B cell (primary cell): ENCODE results near the gene ST6GALNAC3.

Experiments used
- CTCF ChIP-seq: fragments of 200-600 bp; IDR thresholded peaks from one replicate; pipeline ENCODE4 v1.8.0; 2022; ENCODE audit warnings: antibody characterized with exemption, mild to moderate bottlenecking
- EZH2 ChIP-seq: IDR thresholded peaks from 2 replicates; pipeline ENCODE4 v1.6.1; 2012; ENCODE audit warnings: borderline replicate concordance, low read depth, mild to moderate bottlenecking, moderate library complexity, low read length; ENCODE audit not compliant: insufficient read depth, poor library complexity, severe bottlenecking

GRCh38 chr1:76335882-76336281 is 261.3 kb downstream of the ST6GALNAC3 start:
- TF ChIP-seq CTCF (no peak), EZH2 (no peak)
